Measurements from ENCODE around the gene KRT82.

The KRT82 gene

GRCh38 chr12:52369211-52369610, 36.9 kb downstream of the KRT82 start:
- no peak for TF ChIP-seq CTCF (IDR thresholded peaks at IDR 0.05; ENCODE audit: control insufficient read depth, extremely low read depth, insufficient read depth)
- no peak for DNase-seq (ENCODE audit: low read depth)
- H3K4me3 ChIP-seq (ENCODE audit: low read depth, low read length): no peak overlapping the region

- H3K4me3 ChIP-seq (ENCODE audit: low read depth, low read length): no peak overlapping the region
- DNase-seq (ENCODE audit: low read depth): no peak
- no peak for TF ChIP-seq CTCF (IDR thresholded peaks at IDR 0.05; ENCODE audit: control insufficient read depth, extremely low read depth, insufficient read depth)
These were observed 37.6 kb downstream of the KRT82 start for GRCh38 chr12:52368508-52368907.

- TF ChIP-seq CTCF (IDR thresholded peaks at IDR 0.05; ENCODE audit: control insufficient read depth, extremely low read depth, insufficient read depth): no peak
- no peak for DNase-seq (ENCODE audit: low read depth)
- no peak overlapping the region for H3K4me3 ChIP-seq (ENCODE audit: low read depth, low read length)
These were observed 38.3 kb downstream of the KRT82 start for GRCh38 chr12:52367876-52368275.

GRCh38 chr12:52366738-52367485, 39.2 kb downstream of the KRT82 start, which contains the start of gene KRT85:
KRT85 (minus strand) TSS chr12:52367481; CDS start chr12:52367405, 76 bp downstream.
- H3K4me3 ChIP-seq (ENCODE audit: low read depth, low read length): no peak within 1 kb of the TSS
- no peak for TF ChIP-seq CTCF (IDR thresholded peaks at IDR 0.05; ENCODE audit: control insufficient read depth, extremely low read depth, insufficient read depth)
- no peak for DNase-seq (ENCODE audit: low read depth)

- no peak for TF ChIP-seq CTCF (IDR thresholded peaks at IDR 0.05; ENCODE audit: control insufficient read depth, extremely low read depth, insufficient read depth)
- no peak for DNase-seq (ENCODE audit: low read depth)
- no peak overlapping the region for H3K4me3 ChIP-seq (ENCODE audit: low read depth, low read length)
These were observed 41.1 kb downstream of the KRT82 start for GRCh38 chr12:52364901-52365489.

- H3K4me3 ChIP-seq (ENCODE audit: low read depth, low read length): no peak overlapping the region
- no peak for DNase-seq (ENCODE audit: low read depth)
- TF ChIP-seq CTCF (IDR thresholded peaks at IDR 0.05; ENCODE audit: control insufficient read depth, extremely low read depth, insufficient read depth): no peak
These were observed 42.1 kb downstream of the KRT82 start for GRCh38 chr12:52364061-52364460.

Data from LNCaP clone FGC (cell line).